NCI-H460 (cell line): Measurements from ENCODE around the gene RPP30. TPM values are rescaled to one million over a fixed set of nuclear protein-coding genes. Genes with fewer than 3 reads are reported as not detected.

Source experiments
- DNase-seq: peaks from one replicate; pipeline ENCODE4 v3.0.0-alpha.2; 2016; ENCODE audit warnings: low read depth; ENCODE audit errors: extremely low read depth
- total RNA-seq: library from RNA; depleted of rRNA; stranded (reverse); fragments of >200 nt; shearing (Covaris generic); gene quantifications from 2 replicates; pipeline ENCODE4 v1.2.3, GENCODE V29; 2014

The RPP30 gene
- total RNA-seq, 1 experiment from 2014 or later, result 79.5 TPM

GRCh38 chr10:90915766-90916075 lies 43.9 kb downstream of the RPP30 start:
- no peak for DNase-seq

GRCh38 chr10:90916392-90917237 lies 44.8 kb downstream of the RPP30 start:
- no peak for DNase-seq

- DNase-seq, result no peak
Observed at GRCh38 chr10:90917238-90917967, 45.6 kb downstream of the RPP30 start.

GRCh38 chr10:90917968-90918318 lies 46.2 kb downstream of the RPP30 start:
- DNase-seq, result no peak

GRCh38 chr10:90919683-90920574 lies 48.2 kb downstream of the RPP30 start:
- no peak for DNase-seq

GRCh38 chr10:90920986-90921666 lies 49.4 kb downstream of the RPP30 start, which contains the start of gene ANKRD1:
Gene ANKRD1 (minus strand): TSS chr10:90921087. CDS start chr10:90921027, 60 bp downstream.
- peak; percentile 89 for DNase-seq

GRCh38 chr10:90921906-90922305 lies 50.1 kb downstream of the RPP30 start:
- no peak for DNase-seq

- DNase-seq, result no peak
Observed at GRCh38 chr10:90923111-90923731, 51.4 kb downstream of the RPP30 start.

- DNase-seq, result no peak
Observed at GRCh38 chr10:90924552-90924951, 52.8 kb downstream of the RPP30 start.

- no peak for DNase-seq
Observed at GRCh38 chr10:90925079-90926029, 53.6 kb downstream of the RPP30 start.

GRCh38 chr10:90927293-90927692 lies 55.5 kb downstream of the RPP30 start:
- DNase-seq, result no peak

- no peak for DNase-seq
Observed at GRCh38 chr10:90929179-90929578, 57.4 kb downstream of the RPP30 start.

GRCh38 chr10:90930070-90930837 lies 58.5 kb downstream of the RPP30 start:
- DNase-seq, result peak; percentile 83

GRCh38 chr10:90930971-90931871 lies 59.4 kb downstream of the RPP30 start:
- DNase-seq, result peak; percentile 85

- no peak for DNase-seq
Observed at GRCh38 chr10:90935581-90936275, 64.0 kb downstream of the RPP30 start.

- DNase-seq, result no peak
Observed at GRCh38 chr10:90936276-90936659, 64.5 kb downstream of the RPP30 start.
